Panc1 (cell line): ENCODE results near the gene ITIH5. TPM values are rescaled to one million over a fixed set of nuclear protein-coding genes. Genes with fewer than 3 reads are reported as not detected.

Experiments
- ATAC-seq: fragments of 200-7000 bp; cut with Tn5 transposase; 2 replicates; pipeline ENCODE4 v1.9.1; 2020; ENCODE audit warnings: mild to moderate bottlenecking, moderate library complexity
- BruUV-seq: library from RNA; stranded (reverse); fragments of 400-500 nt; replicated peaks from 2 replicates; lab custom pipeline; 2021; lab: Mats Ljungman, UMichigan
- CTCF ChIA-PET: fragments of 300-600 bp; sonication (Branson Sonifier 250); formaldehyde crosslinking; loops from one replicate; lab custom pipeline; 2022; ENCODE audit warnings: antibody characterized with exemption; lab: Charles Lee
- POLR2A ChIA-PET: fragments of 300-600 bp; sonication (Branson Sonifier 250); formaldehyde crosslinking; loops from one replicate; lab custom pipeline; 2022; ENCODE audit warnings: antibody characterized with exemption; lab: Charles Lee
- DNase-seq: peaks from one replicate; pipeline ENCODE4 v3.0.0-alpha.2; 2010; ENCODE audit warnings: low read depth, low spot score
- H3K27ac ChIP-seq: 2 replicates; pipeline ENCODE4 v1.5.1; 2011; ENCODE audit warnings: mild to moderate bottlenecking, low read length, inconsistent platforms
- H3K27me3 ChIP-seq: fragments of 200-500 bp; sonication (Bioruptor generic); 2 replicates; pipeline ENCODE4 v1.6.0; 2014; ENCODE audit warnings: low read length, inconsistent platforms; ENCODE audit not compliant: control insufficient read depth, insufficient read depth
- H3K36me3 ChIP-seq: fragments of 200-500 bp; sonication (Bioruptor generic); 2 replicates; pipeline ENCODE4 v1.5.1; 2014; ENCODE audit warnings: inconsistent platforms, mild to moderate bottlenecking, low read length, moderate library complexity; ENCODE audit not compliant: control insufficient read depth, insufficient read depth
- H3K4me1 ChIP-seq: 2 replicates; pipeline ENCODE4 v1.5.1; 2011; ENCODE audit warnings: inconsistent platforms, mild to moderate bottlenecking, low read length, moderate library complexity; ENCODE audit not compliant: control insufficient read depth, insufficient read depth
- H3K4me3 ChIP-seq, 2 experiments: 2 replicates each; pipeline ENCODE4 v1.5.1; 2011 to 2012; ENCODE audit warnings: low read depth in 2 of 2, low read length in 2 of 2, mild to moderate bottlenecking in 2 of 2, inconsistent platforms in 1 of 2, moderate library complexity in 1 of 2
- H3K9me3 ChIP-seq: fragments of 200-500 bp; sonication (Bioruptor generic); 2 replicates; pipeline ENCODE4 v1.5.1; 2014; ENCODE audit warnings: low read depth, mild to moderate bottlenecking, inconsistent platforms, low read length, moderate library complexity; ENCODE audit not compliant: control insufficient read depth, insufficient read depth
- POLR2AphosphoS5 ChIP-seq: IDR thresholded peaks from 2 replicates; pipeline ENCODE4 v1.6.1; 2012; ENCODE audit warnings: mild to moderate bottlenecking, low read depth, low read length, moderate library complexity
- REST ChIP-seq, 2 experiments: IDR thresholded peaks; 2 replicates each; pipeline ENCODE4 v1.6.1; 2011 to 2012; ENCODE audit warnings: low read depth in 2 of 2, control low read depth in 1 of 2, low read length in 1 of 2, mild to moderate bottlenecking in 1 of 2, moderate library complexity in 1 of 2; ENCODE audit not compliant: insufficient read depth in 1 of 2
- SIN3A ChIP-seq: IDR thresholded peaks from 2 replicates; pipeline ENCODE4 v1.6.1; 2012; ENCODE audit warnings: low read depth, mild to moderate bottlenecking, low read length, moderate library complexity, borderline replicate concordance; ENCODE audit not compliant: insufficient read depth
- TCF7L2 ChIP-seq: IDR thresholded peaks from 2 replicates; pipeline ENCODE4 v1.6.1; 2011; ENCODE audit warnings: mild to moderate bottlenecking, low read depth, low read length, inconsistent platforms
- in situ Hi-C: cut with HindIII; loops from 2 replicates; pipeline ENCODE4 v1.10.0; 2016; ENCODE audit warnings: low sequenced_read_pairs, low pct_unique_long_range_greater_than_20kb
- intact Hi-C: fragments of 100-400 bp; cut with micrococcal nuclease; formaldehyde crosslinking; loops from one replicate; pipeline ENCODE4 v1.10.0; 2022; ENCODE audit not compliant: unreplicated experiment
- total RNA-seq: library from RNA; stranded (reverse); gene quantifications from one replicate; pipeline ENCODE4 v1.2.1, GENCODE V29; 2021; ENCODE audit not compliant: unreplicated experiment
- TF ChIP-seq, protein P1 (sequence below): fragments of 450-650 bp; IDR thresholded peaks from 2 replicates; pipeline ENCODE4 v1.5.1; 2017; ENCODE audit warnings: mild to moderate bottlenecking

ITIH5 gene
- total RNA-seq, 1 experiment from 2014 or later, result not detected

DNA sequence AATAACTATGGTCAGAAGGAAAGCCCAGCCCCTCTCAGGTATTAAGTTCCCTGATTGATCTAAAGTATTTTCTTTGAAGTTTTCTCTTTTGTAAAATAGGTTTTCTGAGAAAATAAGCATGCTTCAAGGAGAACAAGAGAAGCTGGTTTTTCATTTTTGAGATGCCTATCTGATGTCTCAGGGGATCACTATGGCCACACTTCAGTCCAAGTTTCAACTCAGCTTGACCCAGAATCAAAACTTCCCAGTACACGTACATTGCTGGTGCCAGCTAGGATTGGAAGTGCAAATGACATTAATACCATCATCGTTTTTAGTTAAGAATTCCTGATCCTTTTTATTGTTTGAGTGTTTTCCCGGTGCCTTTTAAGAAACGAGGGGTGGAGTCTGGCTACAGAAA, 7.2 kb downstream of the ITIH5 start:
- Histone ChIP-seq H3K27ac (no peak overlapping the region), H3K36me3 (no peaks in the 10 kb centered on the region), H3K4me3 (no peak overlapping the region), H3K27me3 (peaks cover 4% of the 10 kb centered on the region), H3K9me3 (no peaks in the 10 kb centered on the region), H3K4me1 (no peaks in the 10 kb centered on the region)
- BruUV-seq, result no TSS peak
- in situ Hi-C loops, result no loop called here
- intact Hi-C loops, result no loop called here
- ChIA-PET CTCF (no interaction called here), POLR2A (no interaction called here)
- DNase-seq (no peak), ATAC-seq (no peak)
- no peak for TF ChIP-seq REST (IDR thresholded peaks at IDR 0.05; ENCODE audit: insufficient read depth in 1 of 2, low read depth in 2 of 2, low read length in 1 of 2)
- TF ChIP-seq, protein P1, sequence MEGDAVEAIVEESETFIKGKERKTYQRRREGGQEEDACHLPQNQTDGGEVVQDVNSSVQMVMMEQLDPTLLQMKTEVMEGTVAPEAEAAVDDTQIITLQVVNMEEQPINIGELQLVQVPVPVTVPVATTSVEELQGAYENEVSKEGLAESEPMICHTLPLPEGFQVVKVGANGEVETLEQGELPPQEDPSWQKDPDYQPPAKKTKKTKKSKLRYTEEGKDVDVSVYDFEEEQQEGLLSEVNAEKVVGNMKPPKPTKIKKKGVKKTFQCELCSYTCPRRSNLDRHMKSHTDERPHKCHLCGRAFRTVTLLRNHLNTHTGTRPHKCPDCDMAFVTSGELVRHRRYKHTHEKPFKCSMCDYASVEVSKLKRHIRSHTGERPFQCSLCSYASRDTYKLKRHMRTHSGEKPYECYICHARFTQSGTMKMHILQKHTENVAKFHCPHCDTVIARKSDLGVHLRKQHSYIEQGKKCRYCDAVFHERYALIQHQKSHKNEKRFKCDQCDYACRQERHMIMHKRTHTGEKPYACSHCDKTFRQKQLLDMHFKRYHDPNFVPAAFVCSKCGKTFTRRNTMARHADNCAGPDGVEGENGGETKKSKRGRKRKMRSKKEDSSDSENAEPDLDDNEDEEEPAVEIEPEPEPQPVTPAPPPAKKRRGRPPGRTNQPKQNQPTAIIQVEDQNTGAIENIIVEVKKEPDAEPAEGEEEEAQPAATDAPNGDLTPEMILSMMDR, result no peak
- no peak for TF ChIP-seq POLR2AphosphoS5
- no peak for TF ChIP-seq SIN3A
- no peak for TF ChIP-seq TCF7L2

DNA sequence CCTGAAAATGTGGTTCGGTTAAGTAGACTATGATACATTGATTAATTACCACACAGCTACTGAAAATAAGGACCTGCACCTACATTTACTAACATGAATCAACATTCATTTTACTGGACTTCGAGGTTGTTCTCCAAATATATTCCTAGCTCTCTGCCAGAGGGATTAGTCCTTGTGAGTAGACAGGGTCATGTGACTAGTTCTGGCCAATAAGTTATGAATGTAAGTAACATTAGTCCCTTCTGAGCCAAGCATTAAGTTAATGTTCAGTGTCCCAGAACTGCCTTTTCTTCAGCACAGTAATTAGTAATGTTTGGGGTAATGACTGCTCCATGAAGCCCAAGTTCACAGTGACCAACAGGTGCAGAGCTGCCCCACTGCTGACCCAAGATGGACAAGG, 9.2 kb downstream of the ITIH5 start:
- in situ Hi-C loops, result no loop called here

More for the DNA sequence above, 9.2 kb downstream of the ITIH5 start:
- BruUV-seq, result no TSS peak
- POLR2A ChIA-PET, result no interaction called here
- TF ChIP-seq REST (IDR thresholded peaks at IDR 0.05; ENCODE audit: insufficient read depth in 1 of 2, low read depth in 2 of 2, low read length in 1 of 2) (no peak), SIN3A (no peak), POLR2AphosphoS5 (no peak), TCF7L2 (no peak)
- TF ChIP-seq, protein P1, result no peak
- Histone ChIP-seq H3K27ac (no peak overlapping the region), H3K4me1 (no peaks in the 10 kb centered on the region), H3K27me3 (no peaks in the 10 kb centered on the region; the same call in 1 of the 2 replicates), H3K36me3 (no peaks in the 10 kb centered on the region), H3K4me3 (no peak overlapping the region), H3K9me3 (no peaks in the 10 kb centered on the region)
- ATAC-seq, result no peak
- DNase-seq, result no peak
- CTCF ChIA-PET, result no interaction called here
- intact Hi-C loops, result no loop called here
